DMS53 treated with DMSO at 0.1 percent for 48 hours (cell line): ENCODE data around the gene SLC13A1.
"Not testable (repeated sequence)": the region's sequence is repeated elsewhere in the genome, so short reads cannot be mapped to it uniquely, and the experiment has no call there.

ENCODE experiments used
- DNase-seq: peaks from one replicate; lab custom pipeline; 2025; ENCODE audit not compliant: unreplicated experiment; lab: John Stamatoyannopoulos, UW

The SLC13A1 gene

GRCh38 chr7:123131140-123131539 is 68.6 kb downstream of the SLC13A1 start:
- DNase-seq: no peak

- no peak for DNase-seq
Observed at GRCh38 chr7:123126691-123127090, 73.1 kb downstream of the SLC13A1 start.

- DNase-seq: no peak
Observed at GRCh38 chr7:123126171-123126570, 73.6 kb downstream of the SLC13A1 start.

GRCh38 chr7:123125231-123125630 is 74.5 kb downstream of the SLC13A1 start:
- no peak for DNase-seq

- no peak for DNase-seq
Observed at GRCh38 chr7:123122916-123123315, 76.9 kb downstream of the SLC13A1 start.

- no peak for DNase-seq
Observed at GRCh38 chr7:123120286-123120685, 79.5 kb downstream of the SLC13A1 start.

GRCh38 chr7:123115331-123115730 is 84.4 kb downstream of the SLC13A1 start:
- DNase-seq: no peak

- DNase-seq: no peak
Observed at GRCh38 chr7:123114288-123114687, 85.5 kb downstream of the SLC13A1 start.

GRCh38 chr7:123112833-123113232 is 86.9 kb downstream of the SLC13A1 start:
- no peak for DNase-seq

- no peak for DNase-seq
Observed at GRCh38 chr7:123099712-123100111, 100.1 kb downstream of the SLC13A1 start.

- peak; percentile 18 for DNase-seq
Observed at GRCh38 chr7:123096976-123097375, 102.8 kb downstream of the SLC13A1 start.

GRCh38 chr7:123096434-123096833 is 103.3 kb downstream of the SLC13A1 start:
- DNase-seq: no peak

- DNase-seq: no peak
Observed at GRCh38 chr7:123090456-123090855, 109.3 kb downstream of the SLC13A1 start.

GRCh38 chr7:123086910-123087309 is 112.9 kb downstream of the SLC13A1 start:
- DNase-seq: not testable (repeated sequence)

- not testable (repeated sequence) for DNase-seq
Observed at GRCh38 chr7:123084861-123085260, 114.9 kb downstream of the SLC13A1 start.

- no peak for DNase-seq
Observed at GRCh38 chr7:123079021-123079420, 120.7 kb downstream of the SLC13A1 start.

GRCh38 chr7:123075838-123076467 is 123.8 kb downstream of the SLC13A1 start:
- DNase-seq: no peak

GRCh38 chr7:123070702-123071286 is 129.0 kb downstream of the SLC13A1 start:
- DNase-seq: peak; percentile 26

- DNase-seq: no peak
Observed at GRCh38 chr7:123067814-123068213, 132.0 kb downstream of the SLC13A1 start.
